ENCODE measurements around the gene RD3L.

RD3L gene

DNA sequence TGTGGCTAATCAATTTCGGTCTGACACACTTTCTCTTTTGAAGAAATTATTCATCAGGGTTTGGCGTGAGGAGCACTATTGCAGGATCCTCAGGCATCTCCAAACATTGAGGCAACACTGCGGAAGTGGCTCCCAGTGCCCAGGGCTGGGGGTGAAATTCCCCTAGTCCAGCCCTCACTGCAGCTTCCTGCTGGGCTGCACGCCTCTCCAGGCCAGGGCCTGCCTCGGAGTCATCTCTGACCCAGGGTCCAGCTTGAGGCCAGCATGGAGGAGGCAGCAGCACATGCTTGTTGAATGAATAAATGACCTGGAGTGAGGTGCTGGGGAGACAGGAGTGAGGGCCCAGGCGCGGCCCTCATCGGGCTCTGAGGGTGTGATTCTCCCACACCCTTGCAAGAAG lies 50.1 kb downstream of the RD3L start:
- DNase-seq: no peak

- DNase-seq: no peak
Measured at GRCh38 chr14:103891667-103892215, 50.6 kb downstream of the RD3L start.

DNA sequence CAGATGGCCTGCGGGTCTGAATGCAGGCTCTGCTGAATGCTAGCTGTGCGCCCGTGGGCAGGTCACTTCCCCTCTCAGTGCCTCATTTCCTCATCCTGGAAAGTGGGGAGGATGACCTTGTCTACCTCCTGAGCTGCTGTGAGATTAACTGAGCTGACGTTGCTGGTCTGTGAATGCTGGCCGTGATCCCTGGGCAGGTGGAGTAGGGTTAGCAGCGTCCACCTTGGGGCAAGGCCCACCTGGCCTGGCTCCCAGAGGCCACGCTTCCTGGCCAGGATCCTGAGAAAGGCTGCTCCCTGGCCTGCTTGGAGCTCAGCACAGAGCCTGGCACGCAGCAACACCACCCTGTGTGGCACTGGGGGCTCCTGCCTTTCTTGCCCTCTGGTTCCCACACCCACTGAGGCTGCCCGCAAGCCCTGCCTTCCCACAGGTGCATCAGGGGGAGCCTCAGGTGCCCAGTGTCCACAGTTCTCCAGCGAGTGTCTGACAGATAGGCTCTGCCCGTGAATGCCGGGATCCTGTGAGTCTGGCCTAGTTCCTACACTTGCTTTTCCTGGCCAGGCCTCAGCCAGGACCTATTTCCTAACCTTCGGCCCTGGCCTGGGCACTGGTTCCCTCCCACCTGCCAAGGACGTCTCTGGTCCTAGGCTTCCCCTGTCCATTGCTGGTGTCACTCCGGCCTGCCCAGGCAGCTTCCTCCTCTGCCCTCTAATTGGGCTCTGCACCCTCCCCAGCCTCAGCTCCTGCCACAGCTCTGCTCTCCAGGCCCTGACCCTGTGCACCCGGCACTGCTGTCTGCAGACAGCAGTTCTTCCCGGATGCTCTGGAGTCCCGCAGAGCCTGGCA lies 51.3 kb downstream of the RD3L start:
- DNase-seq: no peak
